ENCODE data around the gene KAT5. TPM values are rescaled to one million over a fixed set of nuclear protein-coding genes. Genes with fewer than 3 reads are reported as not detected.

KAT5 gene
- 51.8 and 60.2 TPM in 2 replicates for total RNA-seq

GRCh38 chr11:65711785-65712632 is at the start of gene KAT5:
Gene KAT5 (plus strand): TSS chr11:65712252. CDS start chr11:65712268, 16 bp downstream.

GRCh38 chr11:65662799-65663638 is 49.0 kb upstream of the KAT5 start, which contains the start of gene RELA:
Gene RELA (minus strand): TSS chr11:65662916. CDS start chr11:65662832, 84 bp downstream.

GRCh38 chr11:65720211-65720934 is 8.3 kb downstream of the KAT5 start, which contains the start of gene RNASEH2C:
Gene RNASEH2C (minus strand): TSS chr11:65720798. CDS start chr11:65720758, 40 bp downstream.

Small RNAs within 50 kb of the gene (small RNA-seq; reads per million reads assigned to genes)
- not detected for gene RN7SL309P (ENCODE audit: low replicate concordance)

Other genes starting within 250 kb of the KAT5 start
- gene MALAT1, start 213.2 kb upstream of the KAT5 start, total RNA-seq = 9,497 and 11,655 TPM in 2 replicates
- gene SCYL1, start 187.2 kb upstream of the KAT5 start, total RNA-seq = 154 and 186 TPM in 2 replicates
- 26.2 and 55.6 TPM in 2 replicates for gene LTBP3, start 153.9 kb upstream of the KAT5 start, total RNA-seq
- gene ZNRD2, start 141.8 kb upstream of the KAT5 start, total RNA-seq = 44.0 and 79.0 TPM in 2 replicates
- gene FAM89B, start 139.7 kb upstream of the KAT5 start, total RNA-seq = 15.1 and 48.8 TPM in 2 replicates
- gene EHBP1L1, start 136.2 kb upstream of the KAT5 start, total RNA-seq = 48.8 and 79.2 TPM in 2 replicates
- not detected in 2 replicates for gene KCNK7, start 116.5 kb upstream of the KAT5 start, total RNA-seq
- 30.9 and 42.2 TPM in 2 replicates for gene MAP3K11, start 98.0 kb upstream of the KAT5 start, total RNA-seq
- gene PCNX3, start 96.5 kb upstream of the KAT5 start, total RNA-seq = 43.8 and 54.0 TPM in 2 replicates
- 20.8 and 72.3 TPM in 2 replicates for gene SIPA1, start 74.2 kb upstream of the KAT5 start, total RNA-seq
- gene RELA, start 49.3 kb upstream of the KAT5 start, total RNA-seq = 38.5 and 42.7 TPM in 2 replicates
- gene RNASEH2C, start 8.5 kb downstream of the KAT5 start, total RNA-seq = 18.2 and 45.7 TPM in 2 replicates
- 14.0 and 17.0 TPM in 2 replicates for gene AP5B1, start 68.7 kb downstream of the KAT5 start, total RNA-seq
- not detected in 2 replicates for gene OVOL1, start 74.8 kb downstream of the KAT5 start, total RNA-seq
- gene SNX32, start 121.7 kb downstream of the KAT5 start, total RNA-seq = 0.44 TPM in 1 of 2 replicates, not detected in the other
- 1,011 and 1,285 TPM in 2 replicates for gene CFL1, start 145.9 kb downstream of the KAT5 start, total RNA-seq
- 44.2 and 92.3 TPM in 2 replicates for gene MUS81, start 148.2 kb downstream of the KAT5 start, total RNA-seq
- gene EFEMP2, start 160.5 kb downstream of the KAT5 start, total RNA-seq = 69.9 and 112 TPM in 2 replicates
- gene CTSW, start 167.6 kb downstream of the KAT5 start, total RNA-seq = not detected in 2 replicates
- gene FIBP, start 176.2 kb downstream of the KAT5 start, total RNA-seq = 104 and 131 TPM in 2 replicates
- 41.1 and 45.2 TPM in 2 replicates for gene CCDC85B, start 178.4 kb downstream of the KAT5 start, total RNA-seq
- gene FOSL1, start 188.1 kb downstream of the KAT5 start, total RNA-seq = 24.9 and 76.5 TPM in 2 replicates
- 25.4 and 29.2 TPM in 2 replicates for gene C11orf68, start 206.8 kb downstream of the KAT5 start, total RNA-seq
- gene DRAP1, start 207.2 kb downstream of the KAT5 start, total RNA-seq = 130 and 156 TPM in 2 replicates
- gene TSGA10IP, start 233.2 kb downstream of the KAT5 start, total RNA-seq = not detected in 2 replicates
- 29.6 and 43.3 TPM in 2 replicates for gene SART1, start 249.5 kb downstream of the KAT5 start, total RNA-seq

Measured in placental pericyte (primary cell).